HG03460 (cell line): Measurements from ENCODE around the gene GALNTL6.
"Not testable (repeated sequence)": the region's sequence is repeated elsewhere in the genome, so short reads cannot be mapped to it uniquely, and the experiment has no call there.

Source experiments
- ATAC-seq: cut with Tn5 transposase; IDR thresholded peaks from one replicate; pipeline ENCODE4 v1.9.1; 2021; ENCODE audit not compliant: unreplicated experiment

GALNTL6 gene

GRCh38 chr4:172998527-172999469, 1185.6 kb downstream of the GALNTL6 start:
- ATAC-seq: no peak

GRCh38 chr4:173001571-173001970, 1188.4 kb downstream of the GALNTL6 start:
- ATAC-seq: no peak

- no peak for ATAC-seq
Measured at GRCh38 chr4:173002830-173003561, 1189.8 kb downstream of the GALNTL6 start.

- ATAC-seq: no peak
Measured at GRCh38 chr4:173005912-173006633, 1192.9 kb downstream of the GALNTL6 start.

DNA sequence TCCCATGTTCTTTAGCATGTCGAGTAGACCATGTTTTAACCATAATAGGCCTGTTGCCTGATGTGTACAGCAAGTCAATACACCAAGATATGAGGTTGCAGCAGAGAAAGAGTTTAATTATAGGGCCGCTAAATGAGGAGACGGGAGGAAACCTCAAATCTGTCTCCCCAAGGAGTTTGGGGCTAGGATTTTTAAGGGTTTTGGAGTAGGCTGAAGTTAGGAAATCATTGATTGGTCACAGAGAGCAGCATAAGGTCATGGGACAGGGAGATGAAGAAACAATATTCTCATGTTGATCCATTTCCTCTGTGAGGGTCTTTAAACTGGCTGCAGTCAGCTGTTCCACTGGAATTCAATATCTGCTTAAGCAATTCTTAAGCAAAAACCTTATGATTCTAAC, 1195.2 kb downstream of the GALNTL6 start:
- no peak for ATAC-seq

DNA sequence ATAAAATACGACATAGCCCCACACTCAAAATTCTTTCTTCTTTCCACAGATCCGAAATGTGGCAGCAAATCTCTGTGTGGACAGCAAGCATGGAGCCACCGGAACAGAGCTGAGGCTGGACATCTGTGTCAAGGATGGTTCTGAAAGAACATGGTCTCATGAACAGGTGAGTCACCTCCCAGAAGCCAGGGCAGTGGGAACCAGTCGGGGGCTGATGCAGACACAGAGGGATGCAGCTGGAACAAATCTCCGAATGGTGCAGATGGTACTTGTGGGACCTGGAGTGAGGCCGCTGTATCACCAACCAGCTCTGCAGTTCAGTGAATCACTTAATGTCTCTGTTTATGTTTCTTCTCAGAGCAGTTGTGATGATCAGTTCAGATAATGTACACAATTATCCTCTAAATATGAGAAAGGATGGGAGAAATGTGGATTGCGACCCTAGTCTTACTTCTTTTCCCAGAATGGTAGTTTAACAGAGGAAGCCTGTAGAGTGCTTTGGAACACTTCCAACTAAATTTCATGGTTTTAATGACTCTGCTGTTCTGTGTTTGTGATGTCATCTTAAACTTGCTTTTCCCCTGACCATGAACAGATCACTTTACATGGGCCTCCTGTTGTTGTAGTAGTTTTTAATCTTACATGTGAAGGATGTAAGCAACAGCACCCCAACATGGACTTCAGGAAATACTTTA, 1196.1 kb downstream of the GALNTL6 start:
- no peak for ATAC-seq

GRCh38 chr4:173012608-173013007, 1199.4 kb downstream of the GALNTL6 start:
- no peak for ATAC-seq

- peak; percentile 66 for ATAC-seq
Measured at GRCh38 chr4:173013232-173013930, 1200.2 kb downstream of the GALNTL6 start.

- ATAC-seq: no peak
Measured at GRCh38 chr4:173014113-173014558, 1200.9 kb downstream of the GALNTL6 start.

GRCh38 chr4:173014836-173015235, 1201.6 kb downstream of the GALNTL6 start:
- ATAC-seq: no peak

DNA sequence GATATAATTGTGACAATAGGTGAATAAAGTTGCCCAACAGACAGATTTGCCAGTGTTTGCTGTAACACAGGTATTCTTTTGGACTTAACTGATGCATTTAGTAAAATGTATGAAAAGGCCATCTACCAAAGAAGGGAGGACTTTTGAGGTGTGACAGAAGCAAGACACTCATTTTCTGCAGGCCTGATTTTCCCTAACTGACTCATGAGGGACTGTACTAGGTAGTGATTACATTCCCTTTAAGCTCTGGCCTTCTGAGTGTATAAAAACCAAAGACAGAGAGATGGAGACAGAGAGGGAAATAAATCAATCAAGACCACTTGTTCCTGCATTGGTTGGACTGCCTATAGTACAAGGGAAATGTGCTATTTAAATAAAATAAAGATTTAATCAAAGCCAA, 1204.6 kb downstream of the GALNTL6 start:
- no peak for ATAC-seq

GRCh38 chr4:173018446-173018845, 1205.2 kb downstream of the GALNTL6 start:
- no peak for ATAC-seq

GRCh38 chr4:173019664-173020063, 1206.5 kb downstream of the GALNTL6 start:
- ATAC-seq: no peak

DNA sequence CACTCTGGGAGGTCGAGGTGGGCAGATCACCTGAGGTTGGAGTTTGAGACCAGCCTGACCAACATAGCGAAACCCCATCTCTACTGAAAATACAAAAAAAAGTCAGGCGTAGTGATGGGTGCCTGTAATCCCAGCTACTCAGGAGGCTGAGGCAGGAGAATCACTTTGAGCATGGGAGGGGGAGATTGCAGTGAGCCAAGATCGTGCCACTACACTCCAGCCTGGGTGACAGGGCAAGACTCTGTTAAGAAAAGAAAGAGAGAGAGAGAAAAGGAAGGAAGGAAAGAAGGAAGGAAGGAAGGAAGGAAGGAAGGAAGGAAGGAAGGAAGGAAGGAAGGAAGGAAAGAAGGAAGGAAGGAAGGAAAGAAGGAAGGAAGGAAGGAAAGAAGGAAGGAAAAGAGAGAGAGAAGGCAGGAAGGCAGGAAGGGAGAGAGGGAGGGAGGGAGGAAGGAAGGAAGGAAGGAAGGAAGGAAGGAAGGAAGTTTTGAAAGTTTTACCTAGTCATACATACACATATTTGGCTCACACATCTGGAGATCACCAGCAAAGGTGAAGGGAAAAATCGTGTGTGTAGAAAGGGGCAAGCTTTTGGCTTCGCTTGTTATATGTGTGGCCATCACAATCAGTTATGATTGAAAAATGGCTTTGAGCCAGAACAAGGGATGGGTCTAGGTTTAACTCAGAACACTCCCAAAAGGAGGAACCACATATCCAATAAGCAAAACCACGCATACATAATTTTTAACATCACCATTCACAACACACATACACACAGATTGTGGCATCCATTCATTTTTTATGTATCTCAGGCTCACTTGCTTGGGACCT, 1208.8 kb downstream of the GALNTL6 start:
- not testable (repeated sequence) for ATAC-seq

DNA sequence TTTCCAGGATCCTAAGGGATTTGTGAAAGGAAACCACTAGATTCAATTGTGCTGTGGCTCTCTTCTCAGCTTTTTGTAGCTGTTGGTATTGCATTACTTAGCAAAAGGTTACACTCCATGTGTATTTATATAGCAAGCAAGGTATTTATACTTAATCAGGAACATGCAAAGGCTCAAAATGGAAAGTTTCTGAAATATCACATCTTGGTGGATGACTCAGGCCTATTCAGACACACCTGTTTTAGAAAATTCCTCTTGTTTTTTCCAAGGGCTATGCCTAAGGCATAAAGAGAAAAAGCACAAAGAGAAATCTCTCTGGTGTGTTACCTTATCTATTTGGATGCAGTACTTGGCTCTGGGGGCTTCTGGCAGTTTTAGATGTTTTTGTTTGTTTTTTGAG, 1211.0 kb downstream of the GALNTL6 start:
- no peak for ATAC-seq

DNA sequence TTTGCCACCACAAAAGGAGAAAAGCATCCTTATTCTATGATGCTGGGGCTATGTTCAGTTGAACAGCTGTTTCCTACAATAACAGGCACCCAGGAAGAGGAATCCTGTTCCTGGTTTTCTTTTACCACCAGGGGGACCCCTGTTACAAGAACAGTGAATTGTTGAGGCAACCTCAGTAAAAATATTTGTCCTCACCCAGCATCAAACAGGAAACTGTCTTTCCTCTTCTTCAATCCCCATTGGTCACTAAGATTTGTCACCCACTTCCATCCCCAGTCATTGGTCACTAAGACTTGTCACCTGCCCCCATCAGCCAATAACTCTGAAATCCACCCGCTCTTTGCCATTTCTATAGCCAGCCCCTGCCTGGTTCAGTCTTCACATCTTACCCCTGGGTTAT, 1211.9 kb downstream of the GALNTL6 start:
- peak; percentile 91 for ATAC-seq

GRCh38 chr4:173037242-173037641, 1224.0 kb downstream of the GALNTL6 start:
- no peak for ATAC-seq

DNA sequence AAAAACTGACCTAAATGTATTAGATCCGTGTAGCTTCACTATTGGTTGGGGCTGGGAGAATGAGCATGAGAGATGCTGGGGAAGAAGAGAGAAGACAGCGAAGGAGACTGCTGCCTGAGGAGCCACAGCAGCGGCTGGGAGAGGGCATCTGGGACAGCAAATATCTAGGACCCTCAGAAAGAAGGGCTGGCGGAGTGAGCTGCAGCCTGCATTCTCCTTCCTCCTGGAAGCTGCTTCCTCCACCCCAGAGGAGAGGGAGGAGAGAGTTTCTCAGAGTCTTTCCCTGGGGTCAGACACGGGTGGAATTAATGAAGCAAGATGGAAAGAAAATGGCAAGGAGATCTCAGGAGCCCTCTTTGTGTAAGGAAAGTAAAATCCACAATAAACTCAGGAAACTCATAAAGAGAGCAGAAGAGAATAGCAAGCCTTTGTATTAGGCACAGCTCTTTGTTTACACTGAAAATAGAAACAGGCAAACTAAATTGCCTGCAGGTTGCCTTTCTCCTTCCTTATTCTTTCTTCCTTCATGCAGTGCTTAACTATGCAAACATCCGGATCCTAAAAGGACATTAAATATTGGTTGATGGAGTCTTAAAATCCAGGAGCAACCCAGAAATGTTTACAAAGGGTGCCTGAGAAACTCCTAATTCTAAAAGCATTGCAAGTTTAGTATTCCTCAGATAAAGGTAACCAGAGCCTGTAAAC, 1225.1 kb downstream of the GALNTL6 start:
- no peak for ATAC-seq
